Esophagus muscularis mucosa (tissue), 4 donors: ENCODE data around the gene SPOCK1. TPM values are rescaled to one million over a fixed set of nuclear protein-coding genes. Genes with fewer than 3 reads are reported as not detected.
A peak's percentile ranks its signal among the peaks of the same experiment; 100 is the strongest.

Source experiments
- DNase-seq: peaks from one replicate; pipeline ENCODE4 v3.0.0-alpha.2; 2017; ENCODE audit errors: extremely low spot score
- H3K27ac ChIP-seq, 4 donors: fragments of 200-600 bp; sonication (generic); replicated peaks in 1 of 4; 1 replicate in 3 of 4; 2 replicates in 1 of 4; pipeline ENCODE4 v1.5.1; 2016 to 2019; ENCODE audit warnings: mild to moderate bottlenecking in 1 of 4
- H3K27me3 ChIP-seq, 4 donors: fragments of 200-600 bp; sonication (generic); one replicate each; pipeline versions ENCODE4 v1.5.1 to v1.6.0; 2016 to 2019
- H3K36me3 ChIP-seq, 4 donors: fragments of 200-600 bp; sonication (generic); one replicate each; pipeline ENCODE4 v1.5.1; 2016 to 2019
- H3K4me1 ChIP-seq, 4 donors: fragments of 200-600 bp; sonication (generic); one replicate each; pipeline ENCODE4 v1.5.1; 2016 to 2019
- H3K4me3 ChIP-seq, 4 donors: fragments of 200-600 bp; sonication (generic); 1 replicate in 2 of 4; 2 replicates in 2 of 4; pipeline ENCODE4 v1.5.1; 2016 to 2019; ENCODE audit warnings: mild to moderate bottlenecking in 4 of 4, moderate library complexity in 1 of 4
- H3K9me3 ChIP-seq, 4 donors: fragments of 200-600 bp; sonication (generic); 1 replicate in 3 of 4; 2 replicates in 1 of 4; pipeline ENCODE4 v1.5.1; 2016 to 2019
- EP300 ChIP-seq: sonication (generic); formaldehyde crosslinking; IDR thresholded peaks from one replicate; pipeline ENCODE4 v1.6.1; 2017; ENCODE audit warnings: antibody characterized with exemption
- POLR2A ChIP-seq: fragments of 450-650 bp; IDR thresholded peaks from one replicate; pipeline ENCODE4 v1.6.1; 2017; ENCODE audit warnings: antibody characterized with exemption, moderate library complexity, mild to moderate bottlenecking, low read depth
- POLR2AphosphoS5 ChIP-seq, 2 donors: sonication (generic); formaldehyde crosslinking; IDR thresholded peaks; one replicate each; pipeline ENCODE4 v1.6.1; 2017; ENCODE audit warnings: antibody characterized with exemption in 2 of 2
- WGBS: methylation state at CpG from one replicate; pipeline ENCODE4 v1.1.5; 2018; 5-methylcytosine and 5-hydroxymethylcytosine counted together
- intact Hi-C: fragments of 100-400 bp; cut with DNase I; formaldehyde crosslinking; loops from one replicate; pipeline ENCODE4 v1.15.1; 2023
- total RNA-seq, 4 donors: library from RNA; depleted of rRNA; stranded (reverse); fragments of >200 nt; gene quantifications; one replicate each; pipeline versions ENCODE4 v1.1.0 to v1.2.1, GENCODE V29; 2016
- TF ChIP-seq, protein P1 (sequence below), 3 experiments: fragments of 200-600 bp in 2 of 3; fragments of 450-650 bp in 1 of 3; sonication (generic) in 2 of 3; IDR thresholded peaks; one replicate each; pipeline ENCODE4 v1.5.1; 2017 to 2019; ENCODE audit warnings: antibody characterized with exemption in 3 of 3, mild to moderate bottlenecking in 2 of 3, moderate library complexity in 1 of 3

SPOCK1 gene
- total RNA-seq, 4 donors from 2014 or later: 39.0 to 52.4 (median 45.6) TPM

GRCh38 chr5:137142764-137143605, 356.1 kb downstream of the SPOCK1 start:
- peaks cover 0 to 26% (median 18%) of the 10 kb centered on the region in 4 donors for H3K4me1 ChIP-seq
- no peaks in the 10 kb centered on the region for H3K9me3 ChIP-seq
- no peak for DNase-seq
- intact Hi-C loops: no loop called here
- H3K27ac ChIP-seq: peak overlapping the region; percentile 2 to 62 (median 26)
- WGBS: 50% methylated on average over 7 of the region's 7 CpGs
- no peak overlapping the region for H3K4me3 ChIP-seq
- H3K27me3 ChIP-seq: no peaks in the 10 kb centered on the region
- H3K36me3 ChIP-seq: no peaks in the 10 kb centered on the region
- TF ChIP-seq POLR2A (no peak), POLR2AphosphoS5 (IDR thresholded peaks at IDR 0.05) (peak in 1 of 2 donors; percentile 15)

DNA sequence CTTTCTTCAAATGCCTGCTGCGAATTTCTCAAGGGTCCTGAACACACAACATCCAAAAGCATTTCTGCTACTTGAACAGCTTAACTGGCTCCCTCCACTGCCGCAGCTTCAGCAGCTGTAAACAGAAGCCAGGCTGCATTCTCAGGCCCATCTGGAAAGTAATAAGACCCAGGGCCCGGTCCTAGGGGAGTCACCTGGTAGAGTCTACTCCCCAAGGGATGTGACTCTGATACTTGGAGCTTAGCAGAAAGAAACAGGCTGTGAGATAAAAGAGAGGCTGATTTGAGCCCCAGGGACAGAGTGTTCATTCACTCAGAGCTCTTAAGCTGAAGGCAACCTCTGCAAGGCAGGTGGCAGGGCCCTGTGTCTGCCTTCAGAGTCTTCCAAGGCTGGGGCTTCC, 356.8 kb downstream of the SPOCK1 start:
- H3K4me1 ChIP-seq: peaks cover 0 to 26% (median 18%) of the 10 kb centered on the region in 4 donors
- no peak overlapping the region for H3K4me3 ChIP-seq
- no peak for DNase-seq
- 74% methylated on average over 3 of the region's 3 CpGs for WGBS
- H3K27me3 ChIP-seq: no peaks in the 10 kb centered on the region
- peak overlapping the region in 3 of 4 donors; percentile 23 to 62 (median 29) for H3K27ac ChIP-seq
- H3K9me3 ChIP-seq: no peaks in the 10 kb centered on the region
- no peak for TF ChIP-seq POLR2A
- no peak for TF ChIP-seq POLR2AphosphoS5 (IDR thresholded peaks at IDR 0.05)
- TF ChIP-seq, protein P1, sequence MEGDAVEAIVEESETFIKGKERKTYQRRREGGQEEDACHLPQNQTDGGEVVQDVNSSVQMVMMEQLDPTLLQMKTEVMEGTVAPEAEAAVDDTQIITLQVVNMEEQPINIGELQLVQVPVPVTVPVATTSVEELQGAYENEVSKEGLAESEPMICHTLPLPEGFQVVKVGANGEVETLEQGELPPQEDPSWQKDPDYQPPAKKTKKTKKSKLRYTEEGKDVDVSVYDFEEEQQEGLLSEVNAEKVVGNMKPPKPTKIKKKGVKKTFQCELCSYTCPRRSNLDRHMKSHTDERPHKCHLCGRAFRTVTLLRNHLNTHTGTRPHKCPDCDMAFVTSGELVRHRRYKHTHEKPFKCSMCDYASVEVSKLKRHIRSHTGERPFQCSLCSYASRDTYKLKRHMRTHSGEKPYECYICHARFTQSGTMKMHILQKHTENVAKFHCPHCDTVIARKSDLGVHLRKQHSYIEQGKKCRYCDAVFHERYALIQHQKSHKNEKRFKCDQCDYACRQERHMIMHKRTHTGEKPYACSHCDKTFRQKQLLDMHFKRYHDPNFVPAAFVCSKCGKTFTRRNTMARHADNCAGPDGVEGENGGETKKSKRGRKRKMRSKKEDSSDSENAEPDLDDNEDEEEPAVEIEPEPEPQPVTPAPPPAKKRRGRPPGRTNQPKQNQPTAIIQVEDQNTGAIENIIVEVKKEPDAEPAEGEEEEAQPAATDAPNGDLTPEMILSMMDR (IDR thresholded peaks at IDR 0.05): no peak
- intact Hi-C loops: no loop called here
- H3K36me3 ChIP-seq: no peaks in the 10 kb centered on the region

DNA sequence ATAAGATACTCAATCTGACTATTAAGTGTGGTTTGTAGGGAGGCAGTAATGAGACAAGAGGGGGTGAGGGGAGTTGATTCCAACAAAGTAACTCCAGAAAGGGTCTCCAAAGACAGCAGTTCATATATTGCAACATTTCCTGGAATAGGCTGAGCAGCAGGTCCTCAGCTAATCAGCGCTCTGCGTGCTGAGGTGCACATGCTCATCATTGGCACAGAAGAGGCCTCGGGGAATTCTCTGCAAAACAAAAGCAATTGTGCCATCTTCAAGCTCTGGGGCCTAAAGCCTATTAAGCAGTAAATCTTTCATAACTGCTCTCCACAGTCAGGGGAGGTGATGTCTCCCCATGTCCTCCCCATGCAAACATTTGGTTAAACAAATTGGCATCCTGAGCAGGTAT, 357.3 kb downstream of the SPOCK1 start:
- WGBS: 61% methylated on average over 3 of the region's 3 CpGs
- no peak overlapping the region for H3K4me3 ChIP-seq
- intact Hi-C loops: no loop called here
- H3K4me1 ChIP-seq: peaks cover 4 to 25% (median 18%) of the 10 kb centered on the region in 4 donors
- no peak for TF ChIP-seq POLR2AphosphoS5 (IDR thresholded peaks at IDR 0.05)
- TF ChIP-seq, protein P1 (IDR thresholded peaks at IDR 0.05): no peak
- TF ChIP-seq POLR2A: no peak
- TF ChIP-seq EP300: no peak
- no peaks in the 10 kb centered on the region for H3K27me3 ChIP-seq
- H3K36me3 ChIP-seq: no peaks in the 10 kb centered on the region
- no peaks in the 10 kb centered on the region for H3K9me3 ChIP-seq
- DNase-seq: no peak
- no peak overlapping the region for H3K27ac ChIP-seq

DNA sequence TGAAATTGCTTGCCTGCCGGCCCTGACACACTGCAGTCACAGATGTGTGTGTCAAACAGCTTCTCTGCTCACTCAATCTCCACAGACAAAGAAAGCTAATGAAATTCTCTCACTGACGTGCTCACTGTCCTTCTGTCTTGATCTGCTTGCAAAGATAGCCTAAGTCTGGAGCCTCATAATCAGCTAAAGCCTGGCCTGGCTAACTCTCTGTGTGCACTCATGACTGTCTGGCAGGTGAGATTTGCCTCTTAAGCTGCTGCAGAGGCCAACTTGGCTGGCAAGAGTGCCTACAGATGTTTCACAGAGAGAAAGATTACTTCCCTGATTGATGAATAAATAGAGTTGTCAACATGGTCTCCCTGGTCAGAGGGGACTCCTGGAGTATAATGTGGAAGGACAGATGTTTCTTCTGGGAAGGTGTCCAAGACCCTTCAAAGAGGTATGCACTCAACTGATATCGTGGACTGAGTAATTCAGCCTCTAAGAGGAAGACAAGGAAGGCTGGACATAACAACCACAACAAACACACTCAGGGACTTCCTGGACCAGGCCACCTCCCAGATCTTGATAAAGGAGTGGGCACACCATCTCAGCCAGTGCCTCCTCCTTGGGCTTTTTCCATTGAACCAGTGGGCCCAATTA, 362.0 kb downstream of the SPOCK1 start:
- Histone ChIP-seq H3K9me3 (no peaks in the 10 kb centered on the region), H3K27me3 (no peaks in the 10 kb centered on the region), H3K36me3 (no peaks in the 10 kb centered on the region), H3K4me3 (no peak overlapping the region), H3K4me1 (peaks cover 2 to 5% (median 4%) of the 10 kb centered on the region in 4 donors), H3K27ac (no peak overlapping the region)
- intact Hi-C loops: no loop called here
- WGBS: 38% methylated on average over 3 of the region's 3 CpGs
- TF ChIP-seq POLR2AphosphoS5 (IDR thresholded peaks at IDR 0.05): no peak
- no peak for TF ChIP-seq POLR2A
- no peak for TF ChIP-seq EP300
- TF ChIP-seq, protein P1 (IDR thresholded peaks at IDR 0.05): no peak
- no peak for DNase-seq

GRCh38 chr5:137134920-137135532, 364.1 kb downstream of the SPOCK1 start:
- WGBS: 73% methylated on average over 7 of the region's 7 CpGs
- Histone ChIP-seq H3K27ac (no peak overlapping the region), H3K4me1 (peaks cover 0 to 4% (median 0%) of the 10 kb centered on the region in 4 donors), H3K4me3 (no peak overlapping the region), H3K27me3 (no peaks in the 10 kb centered on the region), H3K9me3 (no peaks in the 10 kb centered on the region), H3K36me3 (no peaks in the 10 kb centered on the region)
- TF ChIP-seq POLR2A: no peak
- no peak for TF ChIP-seq EP300
- no peak for TF ChIP-seq POLR2AphosphoS5 (IDR thresholded peaks at IDR 0.05)
- TF ChIP-seq, protein P1 (IDR thresholded peaks at IDR 0.05): no peak
- DNase-seq: no peak
- intact Hi-C loops: no loop called here
